ENCODE results near the gene EOLA2. TPM values are rescaled to one million over a fixed set of nuclear protein-coding genes. Genes with fewer than 3 reads are reported as not detected.

EOLA2 gene
- total and polyA plus RNA-seq, 2 of the 8 experiments (the other 6 are each of a cell fraction or from before 2014, with no cell fraction given): 19.0 to 22.5 TPM

- TF ChIP-seq CTCF (IDR thresholded peaks at IDR 0.05; ENCODE audit: control extremely low read depth in 1 of 3, insufficient read depth in 1 of 3, low read depth in 1 of 3, low read length in 3 of 3) (no peak), BCL11A (IDR thresholded peaks at IDR 0.05; ENCODE audit: low read depth in 2 of 2, low read length in 2 of 2) (no peak)
Measured at GRCh38 chrX:149939905-149940673, 1.8 kb upstream of the EOLA2 start (continued).
